Activated T-cell treated with anti-CD3 and anti-CD28 coated beads, Interleukin-2, amount 50 U/mL, for 4 hours (primary cell): Measurements from ENCODE around the gene DBI. TPM values are rescaled to one million over a fixed set of nuclear protein-coding genes. Genes with fewer than 3 reads are reported as not detected.

Source experiments
- ATAC-seq, 2 donors: fragments of 200-7000 bp; cut with Tn5 transposase; one replicate each; pipeline ENCODE4 v1.10.0; 2021
- DNase-seq: peaks from one replicate; pipeline ENCODE4 v3.0.0-alpha.2; 2020
- H3K27me3 Mint-ChIP-seq: one replicate; pipeline ENCODE4 v1.8.0; 2021; ENCODE audit warnings: low read depth, mixed read lengths
- H3K36me3 Mint-ChIP-seq: one replicate; pipeline ENCODE4 v1.8.0; 2022; ENCODE audit warnings: mixed read lengths; ENCODE audit not compliant: insufficient read depth
- H3K4me1 Mint-ChIP-seq: one replicate; pipeline ENCODE4 v1.8.0; 2021; ENCODE audit warnings: low read depth, mixed read lengths
- H3K4me3 Mint-ChIP-seq: one replicate; pipeline ENCODE4 v1.8.0; 2021; ENCODE audit warnings: mild to moderate bottlenecking, moderate library complexity, mixed read lengths
- H3K9me3 Mint-ChIP-seq: one replicate; pipeline ENCODE4 v1.8.0; 2021; ENCODE audit warnings: mixed read lengths
- total RNA-seq, 3 donors: library from RNA; stranded (reverse); gene quantifications; one replicate each; pipeline ENCODE4 v1.2.1, GENCODE V29; 2021

DBI gene
- total RNA-seq, result 10 to 100 TPM; 89.7 to 99.8 (median 93.8) TPM

- ATAC-seq (peak; percentile 97), DNase-seq (peak; percentile 90)
- Mint-ChIP-seq H3K9me3 (no peaks in the 10 kb centered on the region), H3K4me1 (peaks cover 38% of the 10 kb centered on the region), H3K4me3 (peak within 1 kb of the TSS; percentile 93), H3K27me3 (no peaks in the 10 kb centered on the region), H3K36me3 (peaks cover 24% of the 10 kb centered on the region)
Observed at GRCh38 chr2:119366649-119367471, at the start of gene DBI, which contains the start of gene C2orf76. DBI (plus strand) TSS chr2:119366977; CDS start chr2:119367052, 75 bp downstream. C2orf76 (minus strand) TSS chr2:119366834; CDS start chr2:119339959, 26,875 bp downstream.

- no peak for ATAC-seq
- no peak overlapping the region for H3K4me3 Mint-ChIP-seq
- no peak for DNase-seq
- H3K36me3 Mint-ChIP-seq, result peaks cover 1% of the 10 kb centered on the region
- H3K9me3 Mint-ChIP-seq, result no peaks in the 10 kb centered on the region
- no peaks in the 10 kb centered on the region for H3K4me1 Mint-ChIP-seq
- H3K27me3 Mint-ChIP-seq, result no peaks in the 10 kb centered on the region
Observed at GRCh38 chr2:119317554-119317953, 49.2 kb upstream of the DBI start.

- Mint-ChIP-seq H3K27me3 (no peaks in the 10 kb centered on the region), H3K36me3 (peaks cover 1% of the 10 kb centered on the region), H3K4me3 (no peak overlapping the region), H3K4me1 (no peaks in the 10 kb centered on the region), H3K9me3 (no peaks in the 10 kb centered on the region)
- no peak for DNase-seq
- no peak for ATAC-seq
Observed at GRCh38 chr2:119319593-119319992, 47.2 kb upstream of the DBI start.

- H3K36me3 Mint-ChIP-seq, result no peaks in the 10 kb centered on the region
- H3K4me3 Mint-ChIP-seq, result no peak overlapping the region
- no peaks in the 10 kb centered on the region for H3K27me3 Mint-ChIP-seq
- H3K4me1 Mint-ChIP-seq, result no peaks in the 10 kb centered on the region
- H3K9me3 Mint-ChIP-seq, result no peaks in the 10 kb centered on the region
- no peak for DNase-seq
- ATAC-seq, result no peak
Observed at GRCh38 chr2:119323459-119323858, 43.3 kb upstream of the DBI start.

GRCh38 chr2:119324685-119325270 lies 42.0 kb upstream of the DBI start:
- no peak overlapping the region for H3K4me3 Mint-ChIP-seq
- no peaks in the 10 kb centered on the region for H3K9me3 Mint-ChIP-seq
- H3K4me1 Mint-ChIP-seq, result no peaks in the 10 kb centered on the region
- H3K36me3 Mint-ChIP-seq, result no peaks in the 10 kb centered on the region
- DNase-seq, result no peak
- no peaks in the 10 kb centered on the region for H3K27me3 Mint-ChIP-seq
- ATAC-seq, result no peak

GRCh38 chr2:119326938-119327337 lies 39.8 kb upstream of the DBI start:
- no peak for DNase-seq
- no peaks in the 10 kb centered on the region for H3K4me1 Mint-ChIP-seq
- no peaks in the 10 kb centered on the region for H3K9me3 Mint-ChIP-seq
- H3K4me3 Mint-ChIP-seq, result no peak overlapping the region
- no peaks in the 10 kb centered on the region for H3K27me3 Mint-ChIP-seq
- H3K36me3 Mint-ChIP-seq, result peaks cover 6% of the 10 kb centered on the region
- ATAC-seq, result no peak

- no peaks in the 10 kb centered on the region for H3K4me1 Mint-ChIP-seq
- no peaks in the 10 kb centered on the region for H3K27me3 Mint-ChIP-seq
- no peak overlapping the region for H3K4me3 Mint-ChIP-seq
- H3K36me3 Mint-ChIP-seq, result peaks cover 7% of the 10 kb centered on the region
- H3K9me3 Mint-ChIP-seq, result no peaks in the 10 kb centered on the region
- ATAC-seq (no peak), DNase-seq (no peak)
Observed at GRCh38 chr2:119327431-119327830, 39.3 kb upstream of the DBI start.

- Mint-ChIP-seq H3K4me3 (no peak overlapping the region), H3K36me3 (peaks cover 14% of the 10 kb centered on the region), H3K4me1 (no peaks in the 10 kb centered on the region), H3K9me3 (no peaks in the 10 kb centered on the region), H3K27me3 (peaks cover 2% of the 10 kb centered on the region)
- ATAC-seq, result no peak
- DNase-seq, result no peak
Observed at GRCh38 chr2:119332953-119333352, 33.8 kb upstream of the DBI start.

GRCh38 chr2:119333360-119333759 lies 33.4 kb upstream of the DBI start:
- ATAC-seq (no peak), DNase-seq (no peak)
- H3K4me1 Mint-ChIP-seq, result peaks cover 4% of the 10 kb centered on the region
- H3K9me3 Mint-ChIP-seq, result no peaks in the 10 kb centered on the region
- H3K27me3 Mint-ChIP-seq, result peaks cover 2% of the 10 kb centered on the region
- peaks cover 14% of the 10 kb centered on the region for H3K36me3 Mint-ChIP-seq
- H3K4me3 Mint-ChIP-seq, result no peak overlapping the region

GRCh38 chr2:119333833-119334232 lies 32.9 kb upstream of the DBI start:
- no peak for ATAC-seq
- H3K36me3 Mint-ChIP-seq, result peaks cover 14% of the 10 kb centered on the region
- no peak overlapping the region for H3K4me3 Mint-ChIP-seq

GRCh38 chr2:119337749-119338148 lies 29.0 kb upstream of the DBI start:
- Mint-ChIP-seq H3K4me3 (no peak overlapping the region), H3K4me1 (peaks cover 17% of the 10 kb centered on the region), H3K9me3 (no peaks in the 10 kb centered on the region), H3K27me3 (peaks cover 2% of the 10 kb centered on the region), H3K36me3 (peaks cover 7% of the 10 kb centered on the region)
- DNase-seq (no peak), ATAC-seq (no peak)

More at GRCh38 chr2:119333833-119334232, 32.9 kb upstream of the DBI start:
- DNase-seq, result no peak
- Mint-ChIP-seq H3K4me1 (peaks cover 9% of the 10 kb centered on the region), H3K27me3 (peaks cover 2% of the 10 kb centered on the region), H3K9me3 (no peaks in the 10 kb centered on the region)

- ATAC-seq (no peak), DNase-seq (no peak)
- Mint-ChIP-seq H3K4me3 (no peak overlapping the region), H3K27me3 (peaks cover 2% of the 10 kb centered on the region), H3K4me1 (peaks cover 17% of the 10 kb centered on the region), H3K36me3 (peaks cover 7% of the 10 kb centered on the region), H3K9me3 (no peaks in the 10 kb centered on the region)
Observed at GRCh38 chr2:119338272-119338671, 28.5 kb upstream of the DBI start.

GRCh38 chr2:119338826-119339561 lies 27.8 kb upstream of the DBI start:
- peaks cover under 1% of the 10 kb centered on the region for H3K27me3 Mint-ChIP-seq
- H3K4me3 Mint-ChIP-seq, result peak overlapping the region; percentile 21
- peaks cover 17% of the 10 kb centered on the region for H3K4me1 Mint-ChIP-seq
- ATAC-seq (peak; percentile 62 to 67), DNase-seq (peak; percentile 6)
- H3K9me3 Mint-ChIP-seq, result no peaks in the 10 kb centered on the region
- H3K36me3 Mint-ChIP-seq, result peaks cover 6% of the 10 kb centered on the region

GRCh38 chr2:119339562-119339923 lies 27.2 kb upstream of the DBI start:
- Mint-ChIP-seq H3K4me1 (peaks cover 17% of the 10 kb centered on the region), H3K4me3 (peak overlapping the region; percentile 21), H3K36me3 (peaks cover 4% of the 10 kb centered on the region), H3K27me3 (no peaks in the 10 kb centered on the region), H3K9me3 (no peaks in the 10 kb centered on the region)
- DNase-seq (no peak), ATAC-seq (no peak)
